ENCODE data around the gene CATSPERE. TPM values are rescaled to one million over a fixed set of nuclear protein-coding genes. Genes with fewer than 3 reads are reported as not detected.
"Not testable (repeated sequence)": the region's sequence is repeated elsewhere in the genome, so short reads cannot be mapped to it uniquely, and the experiment has no call there.

CATSPERE gene
- polyA plus RNA-seq, 1 experiment: 0.36 TPM

GRCh38 chr1:244456586-244456985 is 4.5 kb upstream of the CATSPERE start:
- CTCF ChIA-PET: no interaction called here
- DNase-seq (ENCODE audit: low read depth, low spot score): no peak
- Histone ChIP-seq H3K9me3 (ENCODE audit: control insufficient read depth, insufficient read depth, low read length) (peaks cover 2% of the 10 kb centered on the region; the same call in 1 of the 2 replicates), H3K4me3 (ENCODE audit: low read depth, low read length) (no peak overlapping the region), H3K27me3 (ENCODE audit: control insufficient read depth, insufficient read depth, low read length) (no peaks in the 10 kb centered on the region), H3K27ac (ENCODE audit: low read depth, low read length) (no peak overlapping the region)
- no peak for TF ChIP-seq CTCF (IDR thresholded peaks at IDR 0.05; ENCODE audit: low read depth, low read length)
- POLR2A ChIA-PET: no interaction called here

GRCh38 chr1:244458781-244459180 is 2.3 kb upstream of the CATSPERE start:
- Histone ChIP-seq H3K27ac (ENCODE audit: low read depth, low read length) (no peak overlapping the region), H3K27me3 (ENCODE audit: control insufficient read depth, insufficient read depth, low read length) (no peaks in the 10 kb centered on the region), H3K4me3 (ENCODE audit: low read depth, low read length) (no peak overlapping the region), H3K9me3 (ENCODE audit: control insufficient read depth, insufficient read depth, low read length) (peaks cover 2% of the 10 kb centered on the region; the same call in 1 of the 2 replicates)
- POLR2A ChIA-PET: no interaction called here
- CTCF ChIA-PET: no interaction called here
- TF ChIP-seq CTCF (IDR thresholded peaks at IDR 0.05; ENCODE audit: low read depth, low read length): no peak
- no peak for DNase-seq (ENCODE audit: low read depth, low spot score)

GRCh38 chr1:244460197-244460596 is 876 bp upstream of the CATSPERE start:
- no peak overlapping the region for H3K4me3 ChIP-seq (ENCODE audit: low read depth, low read length)
- peaks cover 2% of the 10 kb centered on the region; the same call in 1 of the 2 replicates for H3K9me3 ChIP-seq (ENCODE audit: control insufficient read depth, insufficient read depth, low read length)
- no peak for DNase-seq (ENCODE audit: low read depth, low spot score)
- POLR2A ChIA-PET: no interaction called here
- no peaks in the 10 kb centered on the region for H3K27me3 ChIP-seq (ENCODE audit: control insufficient read depth, insufficient read depth, low read length)
- TF ChIP-seq CTCF (IDR thresholded peaks at IDR 0.05; ENCODE audit: low read depth, low read length): no peak
- CTCF ChIA-PET: no interaction called here
- H3K27ac ChIP-seq (ENCODE audit: low read depth, low read length): no peak overlapping the region

- Histone ChIP-seq H3K27me3 (ENCODE audit: control insufficient read depth, insufficient read depth, low read length) (no peaks in the 10 kb centered on the region), H3K9me3 (ENCODE audit: control insufficient read depth, insufficient read depth, low read length) (no peaks in the 10 kb centered on the region; the same call in 1 of the 2 replicates), H3K4me3 (ENCODE audit: low read depth, low read length) (no peak overlapping the region), H3K27ac (ENCODE audit: low read depth, low read length) (no peak overlapping the region)
- ChIA-PET CTCF (no interaction called here), POLR2A (no interaction called here)
- no peak for DNase-seq (ENCODE audit: low read depth, low spot score)
- no peak for TF ChIP-seq CTCF (IDR thresholded peaks at IDR 0.05; ENCODE audit: low read depth, low read length)
These were observed 5.7 kb downstream of the CATSPERE start for GRCh38 chr1:244466724-244467123.

- no peak for TF ChIP-seq CTCF (IDR thresholded peaks at IDR 0.05; ENCODE audit: low read depth, low read length)
- Histone ChIP-seq H3K27me3 (ENCODE audit: control insufficient read depth, insufficient read depth, low read length) (no peaks in the 10 kb centered on the region), H3K27ac (ENCODE audit: low read depth, low read length) (no peak overlapping the region), H3K9me3 (ENCODE audit: control insufficient read depth, insufficient read depth, low read length) (no peaks in the 10 kb centered on the region), H3K4me3 (ENCODE audit: low read depth, low read length) (no peak overlapping the region)
- ChIA-PET POLR2A (no interaction called here), CTCF (no interaction called here)
- DNase-seq (ENCODE audit: low read depth, low spot score): no peak
These were observed 12.1 kb downstream of the CATSPERE start for GRCh38 chr1:244473059-244473605.

GRCh38 chr1:244484971-244485370 is 23.9 kb downstream of the CATSPERE start:
- H3K4me3 ChIP-seq (ENCODE audit: low read depth, low read length); H3K27me3 ChIP-seq (ENCODE audit: control insufficient read depth, insufficient read depth, low read length); H3K27ac ChIP-seq (ENCODE audit: low read depth, low read length); DNase-seq (ENCODE audit: low read depth, low spot score); POLR2A ChIA-PET; H3K9me3 ChIP-seq (ENCODE audit: control insufficient read depth, insufficient read depth, low read length); CTCF ChIA-PET: not testable (repeated sequence)
